OCI-LY1 (cell line): ENCODE data around the gene RECQL5.

Experiments
- H2AFZ ChIP-seq: fragments of 200-600 bp; sonication (generic), shearing (Covaris generic); 2 replicates; pipeline ENCODE4 v1.6.0; 2014; ENCODE audit warnings: antibody characterized with exemption, mild to moderate bottlenecking, low read length
- H3F3A ChIP-seq: fragments of 200-600 bp; sonication (generic), shearing (Covaris generic); 2 replicates; pipeline ENCODE4 v1.6.0; 2014; ENCODE audit warnings: mild to moderate bottlenecking, antibody characterized with exemption, low read length, moderate library complexity; ENCODE audit not compliant: insufficient read depth
- H3K27ac ChIP-seq: fragments of 200-600 bp; sonication (generic); 2 replicates; pipeline ENCODE4 v1.5.1; 2014; ENCODE audit warnings: low read length, mixed run types, mild to moderate bottlenecking, low read depth; ENCODE audit not compliant: poor library complexity, severe bottlenecking
- H3K27me3 ChIP-seq: fragments of 200-600 bp; sonication (generic); 2 replicates; pipeline ENCODE4 v1.6.0; 2014; ENCODE audit warnings: antibody characterized with exemption, mild to moderate bottlenecking, low read length, moderate library complexity; ENCODE audit not compliant: insufficient read depth
- H3K36me3 ChIP-seq: fragments of 200-600 bp; sonication (generic); 2 replicates; pipeline ENCODE4 v1.6.1; 2014; ENCODE audit warnings: mild to moderate bottlenecking, antibody characterized with exemption, low read length, moderate library complexity, mixed read lengths; ENCODE audit not compliant: insufficient read depth
- H3K4me1 ChIP-seq: fragments of 200-600 bp; sonication (generic); 2 replicates; pipeline ENCODE4 v1.5.1; 2014; ENCODE audit warnings: mild to moderate bottlenecking, low read length, moderate library complexity; ENCODE audit not compliant: insufficient read depth, severe bottlenecking
- H3K4me2 ChIP-seq: fragments of 200-600 bp; sonication (generic), shearing (Covaris generic); 2 replicates; pipeline ENCODE4 v1.6.1; 2014; ENCODE audit warnings: low read length
- H3K4me3 ChIP-seq: fragments of 200-600 bp; sonication (generic); 2 replicates; pipeline ENCODE4 v1.5.1; 2014; ENCODE audit warnings: low read length, low read depth, mild to moderate bottlenecking, mixed read lengths; ENCODE audit not compliant: poor library complexity, severe bottlenecking
- H3K79me2 ChIP-seq: fragments of 200-600 bp; shearing (Covaris generic); 2 replicates; pipeline ENCODE4 v1.6.1; 2016; ENCODE audit warnings: mixed run types, low read length, mixed read lengths; ENCODE audit not compliant: insufficient read depth
- H3K9ac ChIP-seq: fragments of 200-600 bp; sonication (generic), shearing (Covaris generic); 2 replicates; pipeline ENCODE4 v1.6.1; 2014; ENCODE audit warnings: mild to moderate bottlenecking, low read length, mixed read lengths
- H3K9me2 ChIP-seq: fragments of 200-600 bp; sonication (generic), shearing (Covaris generic); 2 replicates; pipeline ENCODE4 v1.6.1; 2014; ENCODE audit warnings: low read depth, mild to moderate bottlenecking, low read length, mixed read lengths
- H3K9me3 ChIP-seq: fragments of 200-600 bp; shearing (Covaris generic); 2 replicates; pipeline ENCODE4 v1.6.1; 2014; ENCODE audit warnings: low read length, mixed read lengths
- H4K20me1 ChIP-seq: fragments of 200-600 bp; sonication (generic), shearing (Covaris generic); 2 replicates; pipeline ENCODE4 v1.6.0; 2016; ENCODE audit warnings: mild to moderate bottlenecking, low read length; ENCODE audit not compliant: insufficient read depth
- CTCF ChIP-seq: fragments of 200-600 bp; sonication (generic), shearing (Covaris generic); IDR thresholded peaks from 2 replicates; pipeline ENCODE4 v1.5.1; 2017; ENCODE audit warnings: mild to moderate bottlenecking, antibody characterized with exemption, low read length, moderate library complexity, mixed read lengths
- EZH2 ChIP-seq: fragments of 200-600 bp; sonication (generic), shearing (Covaris generic); IDR thresholded peaks from 2 replicates; pipeline ENCODE4 v1.8.0; 2017; ENCODE audit warnings: borderline replicate concordance, mixed run types, mild to moderate bottlenecking, antibody characterized with exemption, low read length, moderate library complexity, mixed read lengths

Gene RECQL5

GRCh38 chr17:75614556-75615270 lies 52.2 kb downstream of the RECQL5 start:
- Histone ChIP-seq H3F3A (no peaks in the 10 kb centered on the region), H3K79me2 (no peaks in the 10 kb centered on the region), H3K9me2 (no peaks in the 10 kb centered on the region), H3K4me3 (no peak overlapping the region), H4K20me1 (no peaks in the 10 kb centered on the region), H3K9me3 (no peaks in the 10 kb centered on the region), H3K27me3 (peaks cover 6% of the 10 kb centered on the region; the same call in 1 of the 2 replicates), H3K27ac (no peak overlapping the region), H3K9ac (no peak overlapping the region), H3K4me2 (no peak overlapping the region), H3K4me1 (no peaks in the 10 kb centered on the region), H2AFZ (no peak overlapping the region), H3K36me3 (no peaks in the 10 kb centered on the region)
- TF ChIP-seq CTCF (no peak), EZH2 (no peak)

- Histone ChIP-seq H4K20me1 (no peaks in the 10 kb centered on the region), H3K27me3 (peaks cover 6% of the 10 kb centered on the region; the same call in 1 of the 2 replicates), H3K4me3 (no peak overlapping the region), H3K9ac (no peak overlapping the region), H3K9me2 (no peaks in the 10 kb centered on the region), H3K4me1 (no peaks in the 10 kb centered on the region), H3K36me3 (no peaks in the 10 kb centered on the region), H3F3A (no peaks in the 10 kb centered on the region), H3K9me3 (no peaks in the 10 kb centered on the region), H3K4me2 (no peak overlapping the region), H3K27ac (no peak overlapping the region), H2AFZ (no peak overlapping the region), H3K79me2 (no peaks in the 10 kb centered on the region)
- TF ChIP-seq EZH2 (no peak), CTCF (peak; percentile 39)
Observed at GRCh38 chr17:75614006-75614405, 52.9 kb downstream of the RECQL5 start.

DNA sequence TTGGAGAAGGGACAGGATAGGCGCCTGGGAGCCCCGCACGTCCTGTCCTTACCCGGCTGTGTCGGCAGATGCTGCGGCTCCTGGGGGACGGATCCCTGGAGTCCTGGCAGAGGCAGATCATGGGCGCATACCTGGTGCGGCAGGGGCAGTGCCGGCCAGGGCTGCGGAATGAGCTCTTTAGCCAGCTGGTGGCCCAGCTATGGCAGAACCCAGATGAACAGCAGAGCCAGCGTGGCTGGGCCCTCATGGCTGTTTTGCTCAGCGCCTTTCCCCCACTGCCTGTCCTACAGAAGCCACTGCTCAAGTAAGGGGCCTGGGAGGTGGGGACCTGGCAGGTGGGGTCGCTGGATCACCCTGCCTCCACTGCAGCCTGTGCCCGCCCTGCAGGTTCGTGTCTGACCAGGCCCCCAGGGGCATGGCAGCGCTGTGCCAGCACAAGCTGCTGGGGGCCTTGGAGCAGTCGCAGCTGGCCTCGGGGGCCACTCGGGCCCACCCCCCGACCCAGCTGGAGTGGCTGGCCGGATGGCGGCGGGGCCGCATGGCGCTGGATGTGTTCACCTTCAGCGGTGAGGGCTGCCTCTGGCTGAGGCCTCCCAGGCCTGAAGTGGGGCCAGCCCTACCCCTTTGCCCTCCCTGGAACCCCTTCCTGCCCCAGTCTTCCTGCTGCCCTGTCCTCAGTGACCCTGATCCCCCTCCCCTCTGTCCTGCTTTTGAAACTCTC lies 53.9 kb downstream of the RECQL5 start:
- Histone ChIP-seq H3K9ac (no peak overlapping the region), H3K79me2 (no peaks in the 10 kb centered on the region), H3K27me3 (peaks cover 6% of the 10 kb centered on the region; the same call in 1 of the 2 replicates), H3K4me2 (no peak overlapping the region), H3K4me1 (no peaks in the 10 kb centered on the region), H4K20me1 (no peaks in the 10 kb centered on the region), H3K27ac (no peak overlapping the region), H2AFZ (no peak overlapping the region), H3K36me3 (no peaks in the 10 kb centered on the region), H3K9me2 (no peaks in the 10 kb centered on the region), H3K4me3 (no peak overlapping the region), H3K9me3 (no peaks in the 10 kb centered on the region), H3F3A (no peaks in the 10 kb centered on the region)
- no peak for TF ChIP-seq EZH2
- no peak for TF ChIP-seq CTCF
